Ovary (tissue), 9 donors: ENCODE data around the gene KLRF2. TPM values are rescaled to one million over a fixed set of nuclear protein-coding genes. Genes with fewer than 3 reads are reported as not detected.

Experiments used
- DNase-seq, 5 donors: peaks; one replicate each; pipeline ENCODE4 v3.0.0-alpha.2; 2019 to 2020
- H3K27ac ChIP-seq, 2 donors: fragments of 200-600 bp; one replicate each; pipeline versions ENCODE4 v1.5.1 to v1.8.0; 2019 to 2022
- H3K27me3 ChIP-seq: fragments of 200-600 bp; one replicate; pipeline ENCODE4 v1.8.0; 2022
- H3K36me3 ChIP-seq: fragments of 200-600 bp; sonication (generic); one replicate; pipeline ENCODE4 v1.5.1; 2019
- H3K4me1 ChIP-seq: one replicate; pipeline ENCODE4 v1.8.1; 2013; ENCODE audit warnings: mild to moderate bottlenecking, moderate library complexity; ENCODE audit not compliant: insufficient read depth
- H3K4me3 ChIP-seq: fragments of 200-600 bp; sonication (generic); one replicate; pipeline ENCODE4 v1.5.1; 2017
- H3K9me3 ChIP-seq, 2 donors: fragments of 200-600 bp in 1 of 2; sonication (generic) in 1 of 2; one replicate each; pipeline versions ENCODE4 v1.5.1 to v1.8.1; 2013 to 2019; ENCODE audit warnings: mild to moderate bottlenecking in 1 of 2, moderate library complexity in 1 of 2
- CTCF ChIP-seq, 3 donors: fragments of 450-650 bp in 2 of 3; fragments of 200-600 bp in 1 of 3; IDR thresholded peaks; one replicate each; pipeline versions ENCODE4 v1.5.1 to v1.8.0; 2016 to 2022; ENCODE audit warnings: antibody characterized with exemption in 3 of 3, mild to moderate bottlenecking in 1 of 3
- EP300 ChIP-seq: sonication (generic); formaldehyde crosslinking; IDR thresholded peaks from one replicate; pipeline ENCODE4 v1.6.1; 2017; ENCODE audit warnings: antibody characterized with exemption
- POLR2A ChIP-seq: fragments of 450-650 bp; IDR thresholded peaks from one replicate; pipeline ENCODE4 v1.6.1; 2017; ENCODE audit warnings: antibody characterized with exemption, mild to moderate bottlenecking, moderate library complexity
- WGBS, 3 donors: extraction: QIAGEN DNeasy Blood & Tissue Kit in 1 of 3; methylation state at CpG; one replicate each; pipeline versions ENCODE4 v1.1.5 to v1.1.7; 2013 to 2017; 5-methylcytosine and 5-hydroxymethylcytosine counted together
- intact Hi-C, 4 donors: fragments of 100-400 bp; cut with DNase I; formaldehyde crosslinking; loops; one replicate each; pipeline versions ENCODE4 v1.11.0 to v1.15.1; 2022 to 2023
- polyA plus RNA-seq, 2 donors: library from polyadenylated mRNA; stranded (reverse); fragments of 200-250 nt in 1 of 2; fragments of 350-450 nt in 1 of 2; fragmentation: Illumina TruSeq in 1 of 2; extraction: RNeasy Lipid Tissue Mini Kit (QIAGEN cat#74804) in 1 of 2; gene quantifications; one replicate each; pipeline ENCODE4 v1.2.3, GENCODE V29; 2013 to 2014
- total RNA-seq, 7 donors: library from RNA; depleted of rRNA in 2 of 7; stranded (reverse); fragments of >200 nt in 2 of 7; fragmentation: NEBNext Ultra II Directional in 3 of 7; extraction: Animal tissue kit (Norgen Biotek cat#: 25700) in 3 of 7; gene quantifications; one replicate each; pipeline versions ENCODE4 v1.1.0 to v1.2.4, GENCODE V29; 2016 to 2023
- donor health status: DM: no; HTN: no; CAD: no; lungs with moderate emphysema.
- donor health status: DM: no; HTN: no; CAD: no.
- donor health status: Bipolar disorder and iron deficiency.
- donor health status: DM: yes; HTN: yes; CAD: no.
- donor health status: DM: no; HTN: no; CAD: no.
- donor health status: DM: yes; HTN: yes; CAD: no.

The KLRF2 gene
- total and polyA plus RNA-seq, 9 donors, result not detected

DNA sequence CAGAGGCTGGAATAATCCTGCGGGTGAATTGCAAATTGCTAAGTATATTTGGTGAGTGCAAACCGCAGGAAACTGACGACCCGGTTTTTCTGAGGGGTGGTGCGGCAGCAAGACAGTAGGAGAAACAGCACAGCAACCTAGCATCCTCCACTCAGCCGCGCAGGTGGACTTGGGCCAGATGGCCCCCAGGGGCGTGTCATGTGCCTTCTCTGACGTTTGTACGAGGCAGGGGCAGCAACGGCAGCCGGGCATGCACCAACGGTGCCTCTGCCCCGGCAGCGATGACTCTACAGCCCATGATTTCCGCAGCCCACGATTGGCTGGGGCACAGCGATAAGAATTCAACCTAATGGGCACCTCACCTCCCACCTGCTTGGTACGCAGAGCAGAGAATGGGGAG, 62.0 kb downstream of the KLRF2 start:
- WGBS, 3 donors, result 38 to 62% (median 54%) methylated on average over 19 of the region's 19 CpGs
- Histone ChIP-seq H3K4me1 (no peaks in the 10 kb centered on the region), H3K9me3 (no peaks in the 10 kb centered on the region), H3K4me3 (no peak overlapping the region), H3K27ac (no peak overlapping the region), H3K27me3 (no peaks in the 10 kb centered on the region), H3K36me3 (no peaks in the 10 kb centered on the region)
- no peak for DNase-seq
- TF ChIP-seq POLR2A (no peak), EP300 (no peak), CTCF (IDR thresholded peaks at IDR 0.05) (no peak)
- intact Hi-C loops, result no loop called here

DNA sequence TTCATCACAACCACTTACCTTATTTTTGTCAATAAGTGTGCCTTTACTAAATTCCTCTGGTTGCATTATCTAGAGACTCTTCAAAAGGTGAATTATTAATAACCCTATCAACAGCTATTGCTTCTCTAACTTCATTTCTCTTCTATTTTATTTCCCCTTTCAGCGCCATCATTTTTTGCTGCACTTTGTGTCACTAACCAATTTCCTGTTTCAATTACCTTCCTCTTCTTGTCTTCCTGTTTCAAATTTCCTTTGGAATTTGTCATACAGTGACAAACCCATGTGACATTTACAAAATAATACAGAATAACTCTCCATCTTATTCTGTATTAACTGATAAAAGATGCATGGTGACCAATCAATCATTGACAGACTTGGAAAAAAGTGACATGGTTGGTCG, 63.1 kb downstream of the KLRF2 start:
- no peak overlapping the region for H3K4me3 ChIP-seq
- intact Hi-C loops, result no loop called here
- H3K27me3 ChIP-seq, result no peaks in the 10 kb centered on the region
- H3K9me3 ChIP-seq, result no peaks in the 10 kb centered on the region
- no peak for DNase-seq
- no peaks in the 10 kb centered on the region for H3K36me3 ChIP-seq
- H3K27ac ChIP-seq, result no peak overlapping the region
- WGBS, 3 donors, result 86 to 92% (median 88%) methylated on average over 2 of the region's 2 CpGs
- H3K4me1 ChIP-seq, result no peaks in the 10 kb centered on the region
- TF ChIP-seq CTCF (IDR thresholded peaks at IDR 0.05), result no peak
- TF ChIP-seq POLR2A, result no peak
- no peak for TF ChIP-seq EP300

Other genes with a start within 250 kb of the KLRF2 start
- gene CLEC2D, start 211.8 kb upstream of the KLRF2 start, total RNA-seq, result 10 to 100 TPM in 5 of 7 donors, 1 to 10 TPM in 2; 6.8 to 16.1 (median 11.5) TPM
- gene CLEC2D, start 211.8 kb upstream of the KLRF2 start, polyA plus RNA-seq, result 1 to 10 TPM; 2.4 to 8.1 TPM
- under 1 TPM in 2 of 7 donors, not detected in 5; 0.53 to 0.60 TPM for gene CLECL1, start 148.4 kb upstream of the KLRF2 start, total RNA-seq
- gene CLECL1, start 148.4 kb upstream of the KLRF2 start, polyA plus RNA-seq, result under 1 TPM; 0.58 to 0.73 TPM
- 1 to 10 TPM in 6 of 7 donors, under 1 TPM in 1; 0.63 to 7.8 (median 2.3) TPM for gene CD69, start 120.6 kb upstream of the KLRF2 start, total RNA-seq
- gene CD69, start 120.6 kb upstream of the KLRF2 start, polyA plus RNA-seq, result 1 to 10 TPM; 2.1 to 6.6 TPM
- under 1 TPM in 2 of 7 donors, not detected in 5; 0.28 to 0.50 TPM for gene KLRF1, start 54.0 kb upstream of the KLRF2 start, total RNA-seq
- 1 to 10 TPM in 1 of 2 donors, under 1 TPM in 1; 0.17 to 1.1 TPM for gene KLRF1, start 54.0 kb upstream of the KLRF2 start, polyA plus RNA-seq
- 10 to 100 TPM; 16.4 to 60.4 (median 26.0) TPM for gene CLEC2B, start 12.1 kb upstream of the KLRF2 start, total RNA-seq
- 10 to 100 TPM; 27.1 to 31.6 TPM for gene CLEC2B, start 12.1 kb upstream of the KLRF2 start, polyA plus RNA-seq
- gene CLEC2A, start 50.9 kb downstream of the KLRF2 start, total RNA-seq, result not detected
- not detected for gene CLEC2A, start 50.9 kb downstream of the KLRF2 start, polyA plus RNA-seq
- 1 to 10 TPM in 1 of 7 donors, under 1 TPM in 2, not detected in 4; 0.46 to 1.8 (median 1.00) TPM for gene CLEC12A, start 89.9 kb downstream of the KLRF2 start, total RNA-seq
- under 1 TPM; 0.63 to 0.97 TPM for gene CLEC12A, start 89.9 kb downstream of the KLRF2 start, polyA plus RNA-seq
- under 1 TPM in 1 of 7 donors, not detected in 6; 0.26 TPM for gene CLEC1B, start 117.6 kb downstream of the KLRF2 start, total RNA-seq
- under 1 TPM; 0.06 to 0.47 TPM for gene CLEC1B, start 117.6 kb downstream of the KLRF2 start, polyA plus RNA-seq
- not detected for gene CLEC12B, start 129.1 kb downstream of the KLRF2 start, total RNA-seq
- under 1 TPM in 1 of 2 donors, not detected in 1; 0.05 TPM for gene CLEC12B, start 129.1 kb downstream of the KLRF2 start, polyA plus RNA-seq
- under 1 TPM in 3 of 7 donors, not detected in 4; 0.22 to 0.51 (median 0.46) TPM for gene CLEC9A, start 149.2 kb downstream of the KLRF2 start, total RNA-seq
- under 1 TPM; 0.04 to 1.00 TPM for gene CLEC9A, start 149.2 kb downstream of the KLRF2 start, polyA plus RNA-seq
- gene CLEC1A, start 217.5 kb downstream of the KLRF2 start, total RNA-seq, result 10 to 100 TPM in 1 of 7 donors, 1 to 10 TPM in 6; 1.5 to 11.5 (median 4.1) TPM
- gene CLEC1A, start 217.5 kb downstream of the KLRF2 start, polyA plus RNA-seq, result 10 to 100 TPM in 1 of 2 donors, 1 to 10 TPM in 1; 4.8 to 13.8 TPM
- gene CLEC7A, start 248.7 kb downstream of the KLRF2 start, total RNA-seq, result 10 to 100 TPM in 1 of 7 donors, 1 to 10 TPM in 6; 2.9 to 12.7 (median 3.7) TPM
- gene CLEC7A, start 248.7 kb downstream of the KLRF2 start, polyA plus RNA-seq, result 1 to 10 TPM; 1.9 to 3.4 TPM